HG03095 (cell line): ENCODE measurements around the gene RGS7BP.

ENCODE experiments used
- ATAC-seq: cut with Tn5 transposase; IDR thresholded peaks from one replicate; pipeline ENCODE4 v1.9.1; 2021; ENCODE audit warnings: moderate library complexity; ENCODE audit not compliant: unreplicated experiment

RGS7BP gene

GRCh38 chr5:64629841-64630240 lies 124.0 kb downstream of the RGS7BP start:
- ATAC-seq = no peak

- no peak for ATAC-seq
Measured at GRCh38 chr5:64632251-64632650, 126.4 kb downstream of the RGS7BP start.

- ATAC-seq = no peak
Measured at GRCh38 chr5:64634997-64635686, 129.3 kb downstream of the RGS7BP start.

GRCh38 chr5:64637144-64637543 lies 131.3 kb downstream of the RGS7BP start:
- ATAC-seq = no peak

GRCh38 chr5:64637837-64638443 lies 132.1 kb downstream of the RGS7BP start:
- ATAC-seq = no peak

GRCh38 chr5:64644831-64645230 lies 139.0 kb downstream of the RGS7BP start:
- no peak for ATAC-seq

GRCh38 chr5:64646169-64646568 lies 140.4 kb downstream of the RGS7BP start:
- ATAC-seq = no peak

- no peak for ATAC-seq
Measured at GRCh38 chr5:64649512-64649911, 143.7 kb downstream of the RGS7BP start.

- no peak for ATAC-seq
Measured at GRCh38 chr5:64653766-64654560, 148.1 kb downstream of the RGS7BP start.

- no peak for ATAC-seq
Measured at GRCh38 chr5:64654561-64654938, 148.7 kb downstream of the RGS7BP start.

- ATAC-seq = no peak
Measured at GRCh38 chr5:64655596-64655995, 149.8 kb downstream of the RGS7BP start.

- no peak for ATAC-seq
Measured at GRCh38 chr5:64659289-64659688, 153.5 kb downstream of the RGS7BP start.
